HEK293T (cell line): ENCODE results near the gene GATA1.

Experiments
- ARNT ChIP-seq: fragments of 450-650 bp; IDR thresholded peaks from 2 replicates; pipeline ENCODE4 v1.6.1; 2017; ENCODE audit warnings: mild to moderate bottlenecking
- BHLHE40 ChIP-seq: fragments of 450-650 bp; IDR thresholded peaks from 2 replicates; pipeline ENCODE4 v1.6.1; 2016; ENCODE audit warnings: mild to moderate bottlenecking, moderate library complexity, borderline replicate concordance
- SP1 ChIP-seq: fragments of 450-650 bp; IDR thresholded peaks from 2 replicates; pipeline ENCODE4 v1.6.1; 2017
- SUZ12 ChIP-seq: fragments of 450-650 bp; IDR thresholded peaks from 2 replicates; pipeline ENCODE4 v1.6.1; 2016; ENCODE audit warnings: mild to moderate bottlenecking

GRCh38 chrX:48834383-48834709, 48.0 kb downstream of the GATA1 start:
- TF ChIP-seq BHLHE40 (no peak), SP1 (no peak), ARNT (no peak), SUZ12 (no peak)
